SK-N-SH treated with all-trans-retinoic acid at 6 μM for 48 hours (cell line): ENCODE results near the gene RBMS3.

Source experiments
- ATAC-seq: fragments of 200-7000 bp; cut with Tn5 transposase; 3 replicates; pipeline ENCODE4 v1.9.1; 2020; ENCODE audit warnings: mild to moderate bottlenecking, moderate library complexity
- ARNTL ChIP-seq: fragments of 450-650 bp; formaldehyde crosslinking; IDR thresholded peaks from 2 replicates; pipeline ENCODE4 v1.5.0; 2020; ENCODE audit warnings: low read depth, mild to moderate bottlenecking, moderate library complexity, borderline replicate concordance
- BACH2 ChIP-seq: fragments of 250-450 bp; sonication (Bioruptor Pico); IDR thresholded peaks from 2 replicates; pipeline ENCODE4 v1.9.0; 2021; ENCODE audit warnings: mild to moderate bottlenecking, borderline replicate concordance
- CREB5 ChIP-seq: fragments of 250-450 bp; sonication (Bioruptor Pico); IDR thresholded peaks from 2 replicates; pipeline ENCODE4 v1.5.1; 2020; ENCODE audit warnings: low read depth, mild to moderate bottlenecking, moderate library complexity
- CSDC2 ChIP-seq: fragments of 250-450 bp; sonication (Bioruptor Pico); IDR thresholded peaks from 2 replicates; pipeline ENCODE4 v1.5.0; 2020; ENCODE audit warnings: mild to moderate bottlenecking, moderate library complexity
- ESRRG ChIP-seq: fragments of 250-450 bp; sonication (Bioruptor Pico); IDR thresholded peaks from 2 replicates; pipeline ENCODE4 v1.6.1; 2021; ENCODE audit warnings: mild to moderate bottlenecking
- GLIS3 ChIP-seq: fragments of 250-450 bp; sonication (Bioruptor Pico); IDR thresholded peaks from 2 replicates; pipeline ENCODE4 v1.5.0; 2020; ENCODE audit warnings: mild to moderate bottlenecking, moderate library complexity
- ISL1 ChIP-seq: fragments of 250-450 bp; sonication (Bioruptor Pico); IDR thresholded peaks from 2 replicates; pipeline ENCODE4 v2.1.2; 2022; ENCODE audit warnings: mild to moderate bottlenecking, moderate library complexity
- OSR1 ChIP-seq: fragments of 250-450 bp; sonication (Bioruptor Pico); IDR thresholded peaks from 2 replicates; pipeline ENCODE4 v1.8.0; 2022; ENCODE audit warnings: moderate library complexity, mild to moderate bottlenecking, inconsistent platforms
- PATZ1 ChIP-seq: fragments of 250-450 bp; sonication (Bioruptor Pico); IDR thresholded peaks from 2 replicates; pipeline ENCODE4 v1.8.0; 2020; ENCODE audit warnings: mild to moderate bottlenecking, moderate library complexity, borderline replicate concordance
- POU6F1 ChIP-seq: fragments of 250-450 bp; sonication (Bioruptor Pico); IDR thresholded peaks from 2 replicates; pipeline ENCODE4 v1.8.0; 2021; ENCODE audit warnings: low read depth, mild to moderate bottlenecking, moderate library complexity, borderline replicate concordance
- PPARA ChIP-seq: fragments of 250-450 bp; sonication (Bioruptor Pico); IDR thresholded peaks from 2 replicates; pipeline ENCODE4 v1.5.0; 2020; ENCODE audit warnings: mild to moderate bottlenecking, borderline replicate concordance
- RARB ChIP-seq: fragments of 250-450 bp; sonication (Bioruptor Pico); IDR thresholded peaks from 2 replicates; pipeline ENCODE4 v1.8.0; 2021; ENCODE audit warnings: mild to moderate bottlenecking, moderate library complexity
- SNAI2 ChIP-seq: fragments of 250-450 bp; sonication (Bioruptor Pico); IDR thresholded peaks from 2 replicates; pipeline ENCODE4 v1.5.0; 2020; ENCODE audit warnings: mild to moderate bottlenecking, moderate library complexity
- TCF4 ChIP-seq: fragments of 250-450 bp; sonication (Bioruptor Pico); IDR thresholded peaks from 2 replicates; pipeline ENCODE4 v1.8.0; 2021; ENCODE audit warnings: mild to moderate bottlenecking, moderate library complexity, borderline replicate concordance
- TOX ChIP-seq: fragments of 250-450 bp; sonication (Bioruptor Pico); IDR thresholded peaks from 2 replicates; pipeline ENCODE4 v1.8.0; 2021; ENCODE audit warnings: mild to moderate bottlenecking, moderate library complexity, borderline replicate concordance
- TSHZ2 ChIP-seq: fragments of 250-450 bp; sonication (Bioruptor Pico); IDR thresholded peaks from 2 replicates; pipeline ENCODE4 v1.5.0; 2020; ENCODE audit warnings: mild to moderate bottlenecking, moderate library complexity
- ZC3H10 ChIP-seq: fragments of 250-450 bp; sonication (Bioruptor Pico); IDR thresholded peaks from 2 replicates; pipeline ENCODE4 v1.5.1; 2021; ENCODE audit warnings: mild to moderate bottlenecking, moderate library complexity
- ZFP3 ChIP-seq: fragments of 250-450 bp; sonication (Bioruptor Pico); IDR thresholded peaks from 2 replicates; pipeline ENCODE4 v1.5.0; 2020; ENCODE audit warnings: mild to moderate bottlenecking, moderate library complexity
- ZNF565 ChIP-seq: fragments of 450-650 bp; formaldehyde crosslinking; conservative IDR thresholded peaks from 2 replicates; pipeline ENCODE4 v1.5.0; 2020; ENCODE audit warnings: low read depth, mild to moderate bottlenecking, moderate library complexity
- ZNF70 ChIP-seq: fragments of 450-650 bp; formaldehyde crosslinking; IDR thresholded peaks from 2 replicates; pipeline ENCODE4 v1.5.0; 2020; ENCODE audit warnings: mild to moderate bottlenecking, moderate library complexity
- ZNF8 ChIP-seq: fragments of 450-650 bp; formaldehyde crosslinking; IDR thresholded peaks from 2 replicates; pipeline ENCODE4 v1.5.0; 2020; ENCODE audit warnings: mild to moderate bottlenecking, moderate library complexity

RBMS3 gene

GRCh38 chr3:29481969-29482767 lies 201.3 kb downstream of the RBMS3 start:
- TF ChIP-seq ESRRG (CRISPR knock-in tag) (no peak), PPARA (CRISPR knock-in tag) (no peak)
- TF ChIP-seq, all 23 proteins: peak for 0
- no peak for ATAC-seq

GRCh38 chr3:29484633-29485032 lies 203.8 kb downstream of the RBMS3 start:
- peak; percentile 54 for ATAC-seq
- peak; percentile 75 for TF ChIP-seq ISL1
- TF ChIP-seq ZC3H10 = no peak; the same call in 1 of the 2 replicates

GRCh38 chr3:29486096-29486495 lies 205.2 kb downstream of the RBMS3 start:
- peak; percentile 67 for ATAC-seq
- peak; percentile 91 for TF ChIP-seq ISL1
- TF ChIP-seq PPARA (CRISPR knock-in tag) = no peak
- TF ChIP-seq ZC3H10 = no peak
- TF ChIP-seq ZFP3 (CRISPR knock-in tag) = no peak
- TF ChIP-seq CREB5 = 0 out of 2 replicates have a peak, but pooled peaks have one; percentile 50
- no peak for TF ChIP-seq RARB

GRCh38 chr3:29486917-29487316 lies 206.0 kb downstream of the RBMS3 start:
- no peak for ATAC-seq
- TF ChIP-seq CREB5 (no peak), ZNF70 (CRISPR knock-in tag) (no peak), TCF4 (CRISPR knock-in tag) (no peak), ARNTL (CRISPR knock-in tag) (no peak), SNAI2 (CRISPR knock-in tag) (no peak), RARB (no peak), ISL1 (no peak), TOX (CRISPR knock-in tag) (no peak), BACH2 (no peak), ZNF8 (CRISPR knock-in tag) (no peak), GLIS3 (CRISPR knock-in tag) (no peak), PATZ1 (CRISPR knock-in tag) (no peak), ZC3H10 (no peak), POU6F1 (no peak)

- ATAC-seq = no peak
- TF ChIP-seq TSHZ2 (CRISPR knock-in tag) (no peak), ZC3H10 (no peak), PATZ1 (CRISPR knock-in tag) (no peak), BACH2 (no peak), ISL1 (no peak), ZNF565 (no peak), ZNF70 (CRISPR knock-in tag) (no peak), CSDC2 (no peak), ZNF8 (CRISPR knock-in tag) (no peak), OSR1 (CRISPR knock-in tag) (no peak), GLIS3 (CRISPR knock-in tag) (no peak)
Observed at GRCh38 chr3:29488922-29489321, 208.1 kb downstream of the RBMS3 start.
